HG03469 (cell line): ENCODE data around the gene CLDN14.
"Not testable (repeated sequence)": the region's sequence is repeated elsewhere in the genome, so short reads cannot be mapped to it uniquely, and the experiment has no call there.

Experiments
- ATAC-seq: cut with Tn5 transposase; IDR thresholded peaks from one replicate; pipeline ENCODE4 v1.9.1; 2021; ENCODE audit warnings: mild to moderate bottlenecking, moderate library complexity, moderate number of reproducible peaks; ENCODE audit not compliant: unreplicated experiment

The CLDN14 gene

DNA sequence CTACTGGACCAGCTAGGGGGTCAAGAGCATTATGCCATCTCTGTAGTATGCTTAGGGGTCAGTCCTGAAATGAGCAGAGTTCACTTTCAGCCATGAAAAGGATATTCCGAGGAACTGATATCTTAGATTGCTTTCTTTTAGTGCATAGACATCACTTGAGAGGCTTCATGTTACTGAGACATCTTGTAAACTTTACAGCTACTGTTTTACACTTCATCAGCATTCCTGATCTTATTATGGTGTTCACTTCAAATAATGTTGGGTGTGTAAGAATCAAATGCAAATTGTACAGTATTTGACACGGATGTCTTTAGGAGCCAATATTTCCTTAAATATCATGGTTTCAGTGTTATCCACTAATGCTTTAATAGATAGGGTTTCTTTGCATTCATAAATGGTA is 22.4 kb upstream of the CLDN14 start:
- no peak for ATAC-seq

DNA sequence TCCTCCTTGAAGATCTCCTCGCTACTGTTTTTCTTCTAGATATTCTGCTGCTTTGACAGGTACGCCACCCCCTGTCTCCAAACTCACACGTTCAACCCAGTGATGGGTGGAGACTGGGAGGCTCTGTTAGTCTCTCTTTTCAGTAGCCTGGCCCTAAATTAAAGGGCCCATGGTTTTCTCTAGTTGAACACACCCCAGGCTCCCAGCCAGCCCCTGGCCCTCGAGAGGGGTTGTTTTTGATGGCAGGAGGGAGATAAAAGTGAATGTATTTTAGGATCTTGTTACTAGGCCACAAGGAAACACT is 21.6 kb upstream of the CLDN14 start:
- no peak for ATAC-seq

DNA sequence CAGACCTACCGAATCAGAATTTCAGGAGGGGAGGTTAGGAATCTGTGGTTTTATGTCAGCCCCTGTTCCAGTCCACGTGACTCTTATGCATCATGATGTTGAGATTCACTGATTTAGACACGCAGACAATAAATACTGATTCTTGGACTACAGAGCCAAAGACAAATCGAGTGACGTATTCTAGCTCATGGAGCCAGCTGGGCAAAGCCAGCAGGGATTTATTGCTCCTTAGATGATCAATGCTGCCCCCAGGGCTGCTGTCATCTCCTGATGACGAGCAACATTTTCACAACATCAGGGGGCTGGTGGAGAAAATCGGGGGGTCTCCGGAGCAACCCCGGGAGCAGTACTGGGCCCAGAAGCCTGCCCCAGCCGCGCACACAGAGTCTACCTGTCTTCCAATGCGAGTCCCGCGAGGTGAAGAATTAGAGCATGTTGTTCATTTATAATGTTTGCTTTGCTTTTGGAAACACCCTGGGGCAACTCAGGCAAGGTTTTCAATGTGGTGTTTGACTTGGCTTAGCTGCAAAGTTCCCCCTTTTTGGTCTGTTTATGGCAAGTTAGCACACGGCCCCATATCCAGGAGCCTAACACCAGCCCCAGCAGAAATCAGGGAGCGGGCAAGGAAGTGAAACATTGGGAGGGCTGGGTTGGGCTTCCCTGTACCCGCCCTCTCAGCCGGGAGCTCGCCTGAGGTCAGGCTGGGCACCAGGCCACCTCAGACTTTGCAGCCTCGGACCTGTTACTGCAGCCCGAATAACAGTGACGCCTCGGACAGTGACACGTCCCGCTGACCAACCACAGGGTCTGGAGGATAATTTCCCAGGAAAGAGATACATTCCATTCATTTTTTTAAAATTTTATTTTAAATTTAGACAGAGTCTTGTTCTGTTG is 19.9 kb upstream of the CLDN14 start:
- no peak for ATAC-seq

DNA sequence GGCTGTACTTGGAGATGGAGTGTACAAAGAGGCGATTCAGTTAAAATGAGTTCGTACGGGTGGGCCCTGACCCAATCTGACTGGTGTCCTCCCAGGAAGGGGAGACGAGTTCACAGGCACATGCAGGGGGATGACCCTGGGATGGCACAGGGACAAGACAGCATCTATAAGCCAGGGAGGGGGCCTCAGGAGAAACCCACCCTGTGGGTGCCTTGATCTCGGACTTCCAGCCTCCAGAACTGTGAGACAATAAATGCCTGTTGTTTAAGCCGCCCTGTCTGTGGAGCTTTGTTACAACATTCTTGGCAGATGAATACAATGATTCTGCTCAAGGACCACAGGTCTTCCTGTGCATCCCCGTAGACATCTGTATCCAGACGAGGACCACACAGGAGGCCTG is 14.6 kb upstream of the CLDN14 start:
- ATAC-seq, result no peak

DNA sequence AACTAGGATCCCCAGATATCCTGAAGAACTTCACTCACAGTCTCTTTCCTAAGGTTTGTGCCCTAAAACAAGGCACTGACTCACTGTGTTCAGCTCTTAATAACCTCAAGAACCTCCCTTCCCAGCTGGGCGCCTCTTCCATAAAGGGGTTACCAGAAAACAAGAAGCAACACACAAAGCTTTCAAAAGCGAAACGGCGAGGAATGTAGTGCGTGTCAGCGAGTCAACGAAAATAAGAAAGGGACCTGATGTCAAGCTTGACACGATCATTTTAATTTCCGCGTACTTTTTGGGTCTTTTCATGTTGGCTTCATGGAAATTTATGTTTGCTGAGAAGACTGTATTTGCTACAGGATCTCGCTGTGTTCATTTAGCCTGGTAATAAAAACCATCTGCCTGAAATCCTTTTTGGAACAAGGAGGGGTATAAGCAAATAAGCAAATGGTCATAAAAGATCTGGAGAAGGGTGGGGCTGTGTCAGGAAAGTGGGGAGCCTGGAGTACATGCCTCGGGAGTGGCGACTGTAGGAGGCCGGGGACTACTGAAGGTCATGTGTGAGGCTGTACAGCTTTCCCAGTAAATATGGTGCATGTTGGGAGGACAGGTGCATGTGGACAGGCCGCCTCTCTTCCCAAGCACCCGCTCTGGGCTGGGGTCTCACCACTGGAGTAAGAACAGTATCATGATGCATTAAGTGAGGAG is 11.4 kb upstream of the CLDN14 start:
- no peak for ATAC-seq

DNA sequence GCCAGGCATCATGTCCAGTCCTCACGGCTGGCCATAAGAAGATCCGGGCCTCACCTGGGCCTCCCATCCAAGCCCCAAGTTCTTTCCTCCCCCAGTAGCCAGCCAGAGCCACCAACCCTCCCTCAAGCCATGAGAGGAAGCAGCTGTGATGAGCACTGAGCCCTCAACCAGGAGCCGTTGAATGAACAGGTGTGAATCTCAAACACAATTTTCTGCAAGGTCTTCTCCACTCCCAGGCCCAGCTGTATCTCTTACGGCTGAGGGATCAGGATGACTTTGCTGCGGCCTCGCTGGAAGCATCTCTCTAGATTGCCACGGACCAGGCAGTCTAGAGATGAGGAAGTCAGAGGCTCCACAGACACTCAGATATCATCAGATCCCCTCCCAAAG is 9.8 kb upstream of the CLDN14 start:
- ATAC-seq, result no peak

DNA sequence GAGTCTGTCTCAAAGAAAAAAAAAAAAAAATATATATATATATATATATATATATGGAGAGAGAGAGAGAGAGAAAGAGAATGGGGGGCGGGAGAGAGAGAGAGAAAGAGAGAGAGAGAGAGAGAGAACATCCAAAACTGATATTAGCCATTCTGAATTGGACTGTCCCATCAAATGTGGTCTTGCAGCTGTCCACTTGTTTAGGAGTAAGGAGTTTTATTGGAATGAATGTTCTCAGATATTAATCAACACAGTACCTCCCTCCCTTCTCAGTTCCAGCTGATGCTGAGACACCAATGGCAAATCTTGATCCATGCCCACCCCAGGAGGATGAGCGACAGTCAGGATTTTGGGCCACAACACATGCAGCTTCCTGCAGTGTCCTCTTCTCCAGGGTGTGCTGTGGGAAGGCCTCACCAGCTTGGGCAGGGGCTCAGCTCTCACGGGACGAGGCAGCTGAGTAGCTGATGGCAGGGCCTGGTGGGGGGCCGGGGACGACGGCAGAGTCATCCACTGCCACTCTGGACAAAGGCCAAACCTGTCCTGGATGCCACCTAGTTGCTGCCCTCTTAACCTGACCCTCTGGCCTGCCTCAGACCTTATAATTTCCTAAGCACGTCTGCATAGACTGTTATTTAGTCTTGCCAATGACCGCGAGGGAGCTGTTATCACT is 9.3 kb upstream of the CLDN14 start:
- ATAC-seq, result no peak

DNA sequence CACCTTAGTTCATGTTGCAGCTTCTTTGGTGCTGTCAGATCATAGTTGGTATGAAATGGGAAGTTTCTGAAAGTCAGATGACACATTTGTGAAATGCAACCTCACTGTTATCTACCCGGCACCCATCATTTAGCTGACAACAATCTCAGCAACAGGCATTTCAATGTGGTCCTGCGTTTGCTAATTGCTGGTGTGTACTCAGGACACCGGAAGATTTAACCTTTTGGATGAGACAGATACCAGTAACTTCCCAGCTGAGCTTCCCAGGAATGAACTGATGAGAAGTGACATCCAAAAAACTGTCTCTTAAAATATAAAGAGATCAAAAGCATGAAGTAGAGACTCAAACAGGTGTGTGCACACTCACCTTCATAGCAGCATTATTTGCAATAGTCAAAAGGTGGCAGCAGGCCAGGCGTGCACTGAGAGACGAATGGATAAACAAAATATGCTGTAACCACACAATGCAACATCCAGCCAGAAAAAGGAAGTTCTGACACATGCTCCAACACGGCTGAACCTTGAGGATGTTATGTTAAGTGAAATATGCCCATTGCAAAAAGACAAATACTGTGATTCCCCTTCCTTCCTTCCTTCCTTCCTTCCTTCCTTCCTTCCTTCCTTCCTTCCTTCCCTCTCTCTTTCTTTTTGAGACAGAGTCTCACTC is 7.9 kb upstream of the CLDN14 start:
- no peak for ATAC-seq

DNA sequence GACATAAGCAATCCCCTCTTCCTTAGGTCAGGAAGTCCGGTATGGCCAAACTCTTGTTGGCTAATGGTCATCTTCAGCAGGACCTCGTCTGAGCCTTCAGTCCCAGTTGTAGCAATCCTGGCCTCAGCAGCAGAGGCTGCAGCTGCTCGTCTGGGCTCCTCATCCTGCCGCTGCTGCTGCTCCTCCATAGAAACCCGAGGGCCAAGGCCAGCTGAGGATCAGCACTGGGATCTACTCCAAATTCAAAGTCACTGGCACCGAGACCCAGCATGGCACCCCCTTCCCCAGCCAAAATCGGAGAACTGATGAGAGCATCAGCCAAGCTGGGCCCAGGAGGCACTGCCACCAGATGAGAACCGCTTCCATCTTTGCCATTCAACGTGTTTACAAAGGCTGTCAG is 6.3 kb upstream of the CLDN14 start:
- ATAC-seq, result no peak

DNA sequence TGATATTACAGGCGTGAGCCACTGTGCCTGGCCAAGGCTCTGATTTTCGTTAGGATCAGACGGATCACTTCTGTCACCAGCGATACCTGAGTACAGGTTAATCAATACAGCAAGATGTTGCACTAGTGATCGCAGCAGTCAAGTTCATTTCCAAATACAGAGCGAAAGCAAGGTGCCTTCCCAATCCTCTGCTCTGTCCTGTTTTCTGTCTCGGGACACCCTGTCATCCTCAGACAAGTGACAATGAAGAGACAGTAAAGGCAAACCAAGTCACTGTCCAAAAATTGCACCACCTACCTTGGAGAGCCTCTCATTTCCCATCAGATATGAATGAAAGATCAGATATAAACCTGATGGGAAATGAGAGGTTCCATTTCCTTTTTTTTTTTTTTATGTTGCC is 5.6 kb upstream of the CLDN14 start:
- no peak for ATAC-seq

DNA sequence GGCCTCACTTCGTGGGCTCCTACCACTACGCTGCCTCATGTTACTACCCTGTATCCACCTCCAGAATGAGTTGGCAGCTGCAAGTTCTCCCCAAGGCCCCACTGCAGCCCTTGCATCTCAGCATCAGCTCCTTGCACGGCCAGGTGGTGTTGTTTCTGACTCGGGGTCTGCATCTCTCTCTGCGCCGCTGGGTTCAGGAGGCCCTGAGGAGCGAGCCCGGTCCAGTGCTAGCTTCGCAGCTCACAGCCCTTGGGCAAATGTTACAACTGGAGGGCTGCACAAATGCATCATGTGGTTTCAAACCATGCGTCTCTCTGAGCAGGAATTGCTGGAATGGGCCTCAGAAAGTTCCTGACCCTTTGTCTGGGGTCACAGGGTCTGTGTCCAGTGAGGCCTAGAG is 3.2 kb upstream of the CLDN14 start:
- ATAC-seq, result no peak

DNA sequence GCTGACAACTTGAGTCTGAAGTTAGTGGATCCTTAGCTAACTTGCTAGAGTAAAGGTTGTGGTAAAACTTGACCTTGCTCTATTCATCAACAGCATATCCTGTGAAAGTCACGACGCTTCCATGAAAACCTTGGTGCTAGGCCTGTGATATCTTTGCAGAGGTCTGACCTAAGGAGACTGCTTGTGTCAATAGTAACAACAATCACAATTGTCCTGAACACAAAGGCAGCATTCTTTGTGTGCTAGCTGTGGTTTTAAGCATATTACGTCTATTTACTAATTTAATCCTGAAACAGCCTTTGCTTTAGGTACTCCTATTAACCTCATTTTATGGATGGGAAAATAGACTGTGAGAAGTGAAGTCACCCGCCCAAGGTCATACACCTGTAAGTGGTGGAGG is 2.8 kb upstream of the CLDN14 start:
- no peak for ATAC-seq

DNA sequence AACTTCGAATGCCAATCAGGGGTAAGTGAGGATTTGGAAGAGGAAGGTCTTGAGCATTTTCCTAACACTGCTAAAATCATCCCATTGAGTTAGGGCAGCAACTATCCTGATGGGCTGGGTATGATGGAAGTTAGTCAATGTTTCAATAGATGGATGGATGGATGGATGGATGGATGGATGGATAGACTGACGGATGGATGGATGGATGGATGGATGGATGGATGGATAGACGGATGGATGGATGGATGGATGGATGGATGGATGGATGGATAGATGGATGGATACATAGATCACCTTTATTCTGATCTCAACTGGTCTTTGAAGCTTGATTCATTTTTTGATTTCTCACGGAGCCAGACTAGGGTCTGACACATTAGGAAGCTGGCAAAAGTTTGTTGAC is 2.3 kb upstream of the CLDN14 start:
- ATAC-seq, result no peak

DNA sequence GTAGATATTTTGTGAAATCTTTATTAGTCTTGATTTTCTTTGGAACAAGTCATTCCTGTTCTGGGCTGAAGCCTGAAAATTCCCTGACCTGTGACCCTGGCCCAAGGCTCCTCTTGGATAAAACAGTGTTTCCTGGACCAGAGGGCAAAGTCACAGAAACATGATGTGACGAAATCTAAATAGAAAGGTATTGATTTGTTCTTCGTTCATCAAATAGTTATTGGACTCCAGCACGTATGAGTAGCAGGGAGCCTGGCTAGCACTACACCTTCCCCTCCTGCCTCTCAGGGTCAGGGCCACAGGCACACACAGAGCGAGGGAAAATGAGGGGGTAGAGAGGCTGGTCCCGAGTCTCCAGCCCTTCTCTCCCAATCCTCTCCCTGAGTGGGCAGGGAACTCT is 1.7 kb upstream of the CLDN14 start:
- no peak for ATAC-seq

DNA sequence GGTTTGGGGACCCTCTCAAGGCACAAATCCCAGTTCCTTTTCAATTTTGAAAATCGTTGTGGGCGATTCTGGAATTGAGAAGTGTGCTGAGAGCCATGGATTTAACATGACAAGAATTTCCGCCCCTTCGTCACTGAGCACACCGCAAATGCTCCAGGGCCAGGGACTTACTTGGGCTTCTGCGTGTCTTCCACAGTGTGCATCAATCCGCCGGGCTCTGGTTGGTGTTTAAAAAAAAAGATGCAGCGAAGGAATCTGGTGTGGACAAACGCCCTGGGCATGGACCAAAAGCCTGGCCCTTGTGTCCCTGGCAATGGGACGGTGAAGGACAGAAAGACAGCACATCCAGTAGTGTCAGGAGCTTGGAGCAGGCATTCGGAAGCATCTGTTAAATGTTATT is 696 bp upstream of the CLDN14 start:
- no peak for ATAC-seq

DNA sequence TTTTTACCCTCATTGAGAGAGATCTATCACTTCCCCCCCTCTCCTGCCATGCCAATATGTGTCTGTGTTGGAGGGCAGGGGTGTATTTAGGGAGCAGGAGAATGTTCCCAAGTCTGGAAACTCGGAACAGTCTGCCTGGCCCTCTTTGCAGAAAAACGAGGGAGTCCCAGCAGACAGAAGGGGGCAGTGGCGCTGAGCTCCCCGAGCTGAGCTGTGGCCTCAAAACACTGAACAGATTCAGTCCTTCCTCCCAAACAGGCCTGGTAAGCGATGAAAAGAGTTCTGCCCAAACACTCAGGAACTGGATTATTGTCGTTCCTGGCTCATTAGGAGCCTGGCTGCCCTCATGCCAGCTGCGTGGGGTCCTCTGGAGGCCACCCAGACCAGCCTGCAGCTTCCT is 981 bp downstream of the CLDN14 start:
- no peak for ATAC-seq

DNA sequence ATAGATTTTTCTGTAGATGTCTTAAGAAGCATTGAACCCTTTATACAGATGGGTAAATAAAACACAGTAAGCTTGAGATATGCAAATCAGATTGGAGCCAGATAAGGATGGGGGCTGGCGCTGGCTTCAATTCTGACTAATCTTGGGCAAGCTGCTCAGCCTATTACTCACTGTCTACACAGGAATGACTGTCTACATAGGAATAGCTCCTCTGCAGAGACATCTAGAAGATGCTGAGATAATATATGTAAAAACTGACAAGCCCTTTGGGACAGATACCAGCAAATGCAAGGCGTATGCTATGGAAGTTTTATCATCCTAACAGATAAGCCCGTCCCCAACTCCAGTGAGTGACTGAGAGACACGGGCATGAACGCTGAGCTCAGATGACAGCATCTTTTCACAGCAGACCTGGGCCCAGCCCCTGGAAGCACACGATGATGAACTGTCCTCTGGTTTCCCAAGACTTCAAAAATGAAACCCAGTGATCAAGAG is 1.7 kb downstream of the CLDN14 start:
- ATAC-seq, result no peak

DNA sequence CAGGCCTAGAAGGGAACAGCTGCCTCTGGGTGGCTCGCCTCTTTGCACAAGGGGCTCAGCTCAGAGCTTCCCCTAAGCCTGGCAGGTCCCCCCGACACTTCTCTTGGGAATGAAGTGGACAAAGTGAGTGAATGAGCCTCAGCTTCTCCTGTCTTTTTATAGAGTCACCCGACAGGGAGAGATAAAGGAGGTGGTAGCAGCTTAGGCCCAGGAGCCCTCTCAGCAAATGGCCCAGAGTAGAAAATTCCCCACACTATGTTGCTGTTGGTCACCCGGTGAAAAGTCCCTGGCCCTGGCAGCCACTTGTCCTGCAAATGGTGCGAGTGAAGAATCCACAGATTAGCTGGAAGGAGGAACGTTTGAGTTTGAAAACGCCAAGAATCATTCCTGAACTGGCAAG is 2.4 kb downstream of the CLDN14 start:
- no peak for ATAC-seq

DNA sequence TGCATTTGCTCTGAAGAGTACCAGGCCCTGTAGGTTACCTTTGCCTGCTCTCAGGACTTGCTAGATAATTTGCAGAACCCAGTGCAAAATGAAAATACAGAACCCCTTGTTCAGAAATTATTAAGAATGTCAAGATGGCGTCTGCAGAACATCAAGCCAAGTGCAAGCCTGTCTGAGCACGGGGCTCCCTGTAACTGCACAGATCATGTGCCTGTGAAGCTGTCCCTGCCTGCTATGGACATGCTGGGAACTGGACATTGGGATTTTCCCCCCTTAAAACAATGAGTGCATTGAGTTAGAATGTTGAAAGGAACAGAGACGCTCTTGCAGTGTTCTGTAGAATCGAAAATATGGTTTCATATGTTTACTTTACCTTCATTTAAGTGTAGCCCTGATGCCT is 2.9 kb downstream of the CLDN14 start:
- no peak for ATAC-seq

DNA sequence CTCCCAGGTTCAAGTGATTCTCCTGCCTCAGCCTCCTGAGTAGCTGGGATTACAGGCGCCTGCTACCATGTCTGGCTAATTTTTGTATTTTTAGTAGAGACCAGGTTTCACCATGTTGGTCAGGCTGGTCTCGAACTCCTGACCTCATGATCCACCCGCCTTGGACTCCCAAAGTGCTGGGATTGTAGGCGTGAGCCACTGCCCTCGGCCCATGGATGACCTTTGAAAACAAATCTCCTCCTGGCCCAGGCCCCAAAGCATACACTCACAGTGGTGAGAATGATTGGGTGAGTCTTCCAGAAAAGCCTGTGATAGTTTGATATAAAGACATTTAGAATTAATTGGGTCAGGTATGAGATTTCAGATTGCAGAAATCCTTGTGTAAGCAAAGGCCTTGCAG is 3.4 kb downstream of the CLDN14 start:
- ATAC-seq, result not testable (repeated sequence)

DNA sequence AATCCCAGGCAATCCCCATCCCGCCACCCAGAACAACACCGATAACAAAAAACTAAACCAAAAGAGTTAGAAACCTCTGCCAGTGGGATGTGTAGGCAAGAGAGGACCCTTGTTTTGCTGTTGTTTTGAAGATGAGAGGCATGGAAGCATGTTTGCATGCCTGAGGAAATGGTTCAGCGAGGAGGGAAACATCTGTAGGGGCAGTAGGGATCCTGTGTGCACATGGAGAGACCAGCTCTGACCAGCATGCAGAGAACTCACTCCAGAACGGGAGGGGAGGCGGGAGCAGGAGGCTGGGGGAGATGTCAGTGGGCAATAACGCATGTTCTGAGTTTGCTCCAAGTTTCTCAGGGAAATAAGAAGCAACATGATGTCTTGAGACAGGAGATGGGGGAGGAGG is 5.3 kb downstream of the CLDN14 start:
- ATAC-seq, result no peak
